K562 (cell line): Measurements from ENCODE around the gene LDAF1. TPM values are rescaled to one million over a fixed set of nuclear protein-coding genes. Genes with fewer than 3 reads are reported as not detected.

ENCODE experiments used
- ATAC-seq: fragments of 200-7000 bp; cut with Tn5 transposase; 3 replicates; pipeline ENCODE4 v1.9.1; 2020; ENCODE audit warnings: moderate library complexity
- BruUV-seq: library from RNA; stranded (reverse); fragments of 400-500 nt; replicated peaks from 2 replicates; lab custom pipeline; 2021; lab: Mats Ljungman, UMichigan
- CTCF ChIA-PET: fragments of 300-600 bp; formaldehyde crosslinking; extraction: SDS; loops from one replicate; lab custom pipeline; 2021; ENCODE audit warnings: low intra/inter-chr PET ratio; lab: Yijun Ruan, JAX
- POLR2A ChIA-PET: fragments of 300-600, 350-650 bp; sonication (Branson Sonifier 250); formaldehyde crosslinking; extraction: SDS; loops from one replicate; lab custom pipeline; 2021; ENCODE audit warnings: antibody characterized with exemption, inconsistent platforms; lab: Yijun Ruan, JAX
- DNase-seq, 4 experiments: peaks; one replicate each; pipeline versions ENCODE4 v3.0.0 to v3.0.0-alpha.2; 2011 to 2018; ENCODE audit warnings: low spot score in 3 of 4, mixed read lengths in 3 of 4; ENCODE audit errors: extremely low read depth in 1 of 4
- FAIRE-seq: peaks from 2 replicates; lab custom pipeline; 2011; peaks lifted over from hg19 to GRCh38; lab: Jason Lieb, UNC
- H2AFZ ChIP-seq: 2 replicates; pipeline ENCODE4 v1.6.0; 2011; ENCODE audit warnings: low read depth, low read length, control low read depth, inconsistent platforms
- H3K27ac ChIP-seq: fragments of 200-600 bp; 3 replicates; pipeline ENCODE4 v1.8.0; 2011; ENCODE audit warnings: low read depth, mild to moderate bottlenecking, control low read depth, inconsistent platforms, low read length, moderate library complexity, mixed read lengths; ENCODE audit errors: extremely low read depth
- H3K27me3 ChIP-seq, 2 experiments: fragments of 300-600 bp in 1 of 2; 2 replicates in 1 of 2; 3 replicates in 1 of 2; pipeline versions ENCODE4 v1.6.0 to v1.8.0; 2011; ENCODE audit warnings: inconsistent platforms in 2 of 2, low read length in 2 of 2, mild to moderate bottlenecking in 1 of 2, mixed read lengths in 1 of 2, moderate library complexity in 1 of 2; ENCODE audit not compliant: control insufficient read depth in 2 of 2, insufficient read depth in 2 of 2
- H3K36me3 ChIP-seq: fragments of 300-600 bp; 3 replicates; pipeline ENCODE4 v1.8.0; 2011; ENCODE audit warnings: mild to moderate bottlenecking, low read length, inconsistent platforms; ENCODE audit not compliant: control insufficient read depth, insufficient read depth
- H3K4me1 ChIP-seq, 2 experiments: fragments of 200-600 bp in 1 of 2; replicated peaks in 1 of 2; 2 replicates in 1 of 2; 3 replicates in 1 of 2; pipeline versions ENCODE4 v1.5.1 to v1.8.0; 2011; ENCODE audit warnings: inconsistent platforms in 2 of 2, low read length in 2 of 2, mild to moderate bottlenecking in 1 of 2, mixed read lengths in 1 of 2, moderate library complexity in 1 of 2; ENCODE audit not compliant: control insufficient read depth in 2 of 2, insufficient read depth in 2 of 2
- H3K4me2 ChIP-seq: 2 replicates; pipeline ENCODE4 v1.6.1; 2011; ENCODE audit warnings: low read length, control low read depth, inconsistent platforms, mixed read lengths; ENCODE audit not compliant: insufficient read depth
- H3K4me3 ChIP-seq: fragments of 200-600 bp; sonication (generic), shearing (Covaris generic); 2 replicates; pipeline ENCODE4 v1.5.1; 2016; ENCODE audit warnings: control low read depth, inconsistent platforms
- H3K79me2 ChIP-seq: fragments of 200-600 bp; 3 replicates; pipeline ENCODE4 v1.8.0; 2011; ENCODE audit warnings: low read length, inconsistent platforms; ENCODE audit not compliant: control insufficient read depth, insufficient read depth
- H3K9ac ChIP-seq, 2 experiments: 2 replicates each; pipeline versions ENCODE4 v1.6.0 to v1.6.1; 2011; ENCODE audit warnings: low read depth in 2 of 2, low read length in 2 of 2, control low read depth in 1 of 2, inconsistent platforms in 1 of 2, mild to moderate bottlenecking in 1 of 2, mixed read lengths in 1 of 2; ENCODE audit not compliant: insufficient read depth in 1 of 2
- H3K9me1 ChIP-seq: one replicate; pipeline ENCODE4 v1.6.0; 2011; ENCODE audit warnings: inconsistent platforms, mild to moderate bottlenecking, low read length, moderate library complexity; ENCODE audit not compliant: control insufficient read depth, insufficient read depth
- H3K9me3 ChIP-seq: replicated peaks from 2 replicates; pipeline ENCODE4 v1.5.1; 2011; ENCODE audit warnings: low read depth, low read length, inconsistent platforms; ENCODE audit not compliant: control insufficient read depth, insufficient read depth
- H4K20me1 ChIP-seq: replicated peaks from 2 replicates; pipeline ENCODE4 v1.6.1; 2011; ENCODE audit warnings: low read length, inconsistent platforms, mixed read lengths; ENCODE audit not compliant: control insufficient read depth, insufficient read depth
- BHLHE40 ChIP-seq: IDR thresholded peaks from 2 replicates; pipeline ENCODE4 v1.6.1; 2011; ENCODE audit warnings: low read length, improper control_type of control experiment
- CTBP1 ChIP-seq: fragments of 450-650 bp; IDR thresholded peaks from 2 replicates; pipeline ENCODE4 v1.6.1; 2016; ENCODE audit warnings: borderline replicate concordance
- FOXA3 ChIP-seq, 2 experiments: fragments of 450-650 bp in 1 of 2; sonication (generic) in 1 of 2; formaldehyde crosslinking; IDR thresholded peaks in 1 of 2; conservative IDR thresholded peaks in 1 of 2; 2 replicates each; pipeline versions ENCODE4 v1.4.0 to v1.8.0; 2020 to 2022; ENCODE audit warnings: mild to moderate bottlenecking in 2 of 2, missing genetic modification reagents in 1 of 2
- GATAD2B ChIP-seq: fragments of 450-650 bp; IDR thresholded peaks from 2 replicates; pipeline ENCODE4 v1.6.1; 2017; ENCODE audit warnings: mild to moderate bottlenecking, borderline replicate concordance
- MTF1 ChIP-seq: fragments of 250-450 bp; sonication (Bioruptor Pico); IDR thresholded peaks from 2 replicates; pipeline ENCODE4 v1.9.0; 2021; ENCODE audit warnings: moderate library complexity, mild to moderate bottlenecking, inconsistent platforms, borderline replicate concordance
- NELFE ChIP-seq: IDR thresholded peaks from 2 replicates; pipeline ENCODE4 v1.6.1; 2011; ENCODE audit warnings: mild to moderate bottlenecking; ENCODE audit not compliant: insufficient read depth, insufficient read length
- STAT5A ChIP-seq: IDR thresholded peaks from 2 replicates; pipeline ENCODE4 v1.6.1; 2012; ENCODE audit warnings: low read length, inconsistent platforms, borderline replicate concordance
- STAT5B ChIP-seq: fragments of 250-450 bp; sonication (Bioruptor Pico); IDR thresholded peaks from 2 replicates; pipeline ENCODE4 v1.8.0; 2021; ENCODE audit warnings: mild to moderate bottlenecking, inconsistent platforms
- TCF3 ChIP-seq: sonication (generic); formaldehyde crosslinking; IDR thresholded peaks from 2 replicates; pipeline ENCODE4 v1.4.0; 2020; ENCODE audit warnings: mild to moderate bottlenecking, missing genetic modification reagents
- ZKSCAN3 ChIP-seq: fragments of 250-450 bp; sonication (Bioruptor Pico); IDR thresholded peaks from 2 replicates; pipeline ENCODE4 v1.4.0; 2020
- ZNF134 ChIP-seq: fragments of 250-450 bp; sonication (Bioruptor Pico); conservative IDR thresholded peaks from 2 replicates; pipeline ENCODE4 v1.4.0; 2020
- ZNF217 ChIP-seq: sonication (generic); formaldehyde crosslinking; IDR thresholded peaks from 2 replicates; pipeline ENCODE4 v1.8.0; 2022; ENCODE audit warnings: mild to moderate bottlenecking, missing genetic modification reagents
- ZNF609 ChIP-seq: sonication (generic); formaldehyde crosslinking; IDR thresholded peaks from 2 replicates; pipeline ENCODE4 v1.8.1; 2023; ENCODE audit warnings: missing genetic modification reagents, mild to moderate bottlenecking, borderline replicate concordance
- WGBS: fragments of 100-300 bp; shearing (Covaris generic); methylation state at CpG from one replicate; pipeline ENCODE4 v1.1.6; 2016; ENCODE audit warnings: low coverage, mixed read lengths; ENCODE audit not compliant: insufficient coverage; ENCODE audit errors: missing lambda C conversion rate; 5-methylcytosine and 5-hydroxymethylcytosine counted together
- in situ Hi-C: fragments of 300-500 bp; cut with MboI; formaldehyde crosslinking; loops from 4 replicates; pipeline ENCODE4 v1.15.0; 2018; ENCODE audit warnings: inconsistent platforms, mixed read lengths
- intact Hi-C: fragments of 100-400 bp; cut with micrococcal nuclease; formaldehyde crosslinking; loops from 2 replicates; pipeline ENCODE4 v1.14.2; 2022
- polyA plus RNA-seq, 8 experiments: library from polyadenylated mRNA; depleted of rRNA in 4 of 8; stranded (reverse) in 5 of 8; unstranded in 3 of 8; fragments of >200 nt; fragmentation: Nextera tagmentation in 2 of 8; fragmentation: Illumina TruSeq in 1 of 8; extraction: Ambion mirVana in 2 of 8; extraction: Trizol in 1 of 8; gene quantifications; 2 replicates each; pipeline versions ENCODE4 v1.2.1 to v1.2.3, GENCODE V29; 2011 to 2014; ENCODE audit warnings: inconsistent platforms in 1 of 8, missing spikeins in 1 of 8
- total RNA-seq, 7 experiments: library from RNA; depleted of rRNA in 6 of 7; stranded (reverse); fragments of >200 nt in 6 of 7; fragmentation: Illumina TruSeq in 2 of 7; extraction: Trizol in 2 of 7; gene quantifications; 2 replicates each; pipeline versions ENCODE4 v1.2.1 to v1.2.3, GENCODE V29; 2011 to 2021; ENCODE audit warnings: low replicate concordance in 1 of 7

The LDAF1 gene
- total and polyA plus RNA-seq, 9 of the 15 experiments (the other 6 are each of a cell fraction or from before 2014, with no cell fraction given): 7.0 to 20.1 (median 12.5) TPM

GRCh38 chr16:21116148-21116693, 42.3 kb upstream of the LDAF1 start (continued):
- TF ChIP-seq ZNF609 (CRISPR knock-in tag) (no peak), ZKSCAN3 (CRISPR knock-in tag) (no peak), MTF1 (no peak), STAT5A (no peak)

- FAIRE-seq: no peak
- TF ChIP-seq GATAD2B (no peak), STAT5B (CRISPR knock-in tag) (no peak), ZNF134 (CRISPR knock-in tag) (no peak), ZNF217 (CRISPR knock-in tag) (no peak), FOXA3 (CRISPR knock-in tag; conservative IDR thresholded peaks at IDR 0.05 in 1 of 2, IDR thresholded peaks at IDR 0.05 in 1 of 2) (no peak), TCF3 (CRISPR knock-in tag) (no peak), BHLHE40 (no peak), CTBP1 (no peak), NELFE (no peak)
- WGBS: 64% methylated on average over 4 of the region's 4 CpGs
- BruUV-seq: no TSS peak
- Histone ChIP-seq H3K4me2 (no peak overlapping the region), H3K9me1 (no peaks in the 10 kb centered on the region), H4K20me1 (no peaks in the 10 kb centered on the region), H3K4me3 (no peak overlapping the region), H3K9ac (no peak overlapping the region), H2AFZ (no peak overlapping the region), H3K27me3 (no peaks in the 10 kb centered on the region), H3K4me1 (peaks cover 0 to 7% of the 10 kb centered on the region in 2 experiments; a peak in 2 of 5 replicates), H3K9me3 (peaks cover 5% of the 10 kb centered on the region), H3K27ac (no peak overlapping the region), H3K36me3 (no peaks in the 10 kb centered on the region), H3K79me2 (no peaks in the 10 kb centered on the region)
- in situ Hi-C loops (no loop called here), intact Hi-C loops (no loop called here)
- no peak for DNase-seq
- ATAC-seq: no peak
- ChIA-PET POLR2A (interaction anchor here (1.2 kb wide), 1 partner anchor 183 kb away, joined by 3 read pairs; no protein-coding TSS in a partner anchor), CTCF (no interaction called here)
These were observed 40.9 kb upstream of the LDAF1 start for GRCh38 chr16:21117567-21117966.
